Measurements from ENCODE around the gene NPLOC4.

The NPLOC4 gene

GRCh38 chr17:81655378-81656117, 18.6 kb upstream of the NPLOC4 start:
- no peaks in the 10 kb centered on the region for H3K9me3 ChIP-seq (ENCODE audit: low read length)
- H3K4me3 ChIP-seq (ENCODE audit: low read length), result no peak overlapping the region
- H3K36me3 ChIP-seq (ENCODE audit: insufficient read depth, low read length), result no peaks in the 10 kb centered on the region
- no peaks in the 10 kb centered on the region for H3K4me1 ChIP-seq (ENCODE audit: insufficient read depth, low read length)
- H3K27me3 ChIP-seq (ENCODE audit: insufficient read depth, low read length), result no peaks in the 10 kb centered on the region
- no peak overlapping the region for H2AFZ ChIP-seq (ENCODE audit: low read depth, low read length)

DNA sequence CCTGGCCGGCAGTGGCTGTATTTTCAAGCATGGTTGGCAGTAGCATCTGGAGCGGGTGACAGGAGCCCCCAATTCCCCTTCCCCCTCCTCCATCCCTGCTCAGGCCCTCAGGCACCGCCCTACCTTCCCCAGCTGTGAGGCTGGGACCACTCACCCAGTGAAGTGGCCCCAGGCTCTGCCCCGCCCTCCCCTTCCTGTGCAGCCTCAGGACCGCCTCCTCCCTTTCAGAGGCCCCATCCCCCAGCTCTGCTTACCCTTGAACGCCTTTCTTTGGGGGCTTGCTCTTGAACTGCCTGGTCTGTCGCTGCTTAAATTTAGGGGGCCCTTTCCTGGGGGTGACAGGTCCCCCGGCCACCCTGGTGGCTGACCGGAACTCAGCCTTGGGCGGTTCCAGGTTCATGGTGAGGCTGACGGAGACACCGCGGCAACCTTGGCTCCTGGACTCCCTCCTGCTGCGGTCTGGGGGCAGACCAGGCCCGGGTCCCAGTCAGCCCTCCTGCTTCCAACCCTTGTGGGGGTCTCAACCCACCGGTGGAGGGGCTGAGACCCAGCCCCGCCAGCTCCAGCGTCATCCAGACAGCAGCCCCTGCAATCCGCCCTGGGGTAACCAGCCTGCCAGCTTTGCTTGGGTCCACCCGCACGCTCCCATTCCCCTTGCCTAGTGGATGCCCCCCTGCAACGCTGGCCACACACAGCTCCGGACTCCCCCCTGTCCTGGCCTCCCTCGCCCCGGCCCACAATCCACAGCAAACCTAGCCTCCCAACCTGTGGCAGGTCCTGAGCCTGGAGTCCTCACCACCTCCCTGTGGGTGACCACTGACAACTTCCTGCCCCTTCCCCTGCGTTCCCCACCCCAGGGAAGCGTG, 16.2 kb upstream of the NPLOC4 start:
- H3K27me3 ChIP-seq (ENCODE audit: insufficient read depth, low read length), result peaks cover 6% of the 10 kb centered on the region
- H2AFZ ChIP-seq (ENCODE audit: low read depth, low read length), result no peak overlapping the region
- peaks cover 3% of the 10 kb centered on the region for H3K9me3 ChIP-seq (ENCODE audit: low read length)
- no peaks in the 10 kb centered on the region for H3K4me1 ChIP-seq (ENCODE audit: insufficient read depth, low read length)
- H3K4me3 ChIP-seq (ENCODE audit: low read length), result no peak overlapping the region
- no peaks in the 10 kb centered on the region for H3K36me3 ChIP-seq (ENCODE audit: insufficient read depth, low read length)

DNA sequence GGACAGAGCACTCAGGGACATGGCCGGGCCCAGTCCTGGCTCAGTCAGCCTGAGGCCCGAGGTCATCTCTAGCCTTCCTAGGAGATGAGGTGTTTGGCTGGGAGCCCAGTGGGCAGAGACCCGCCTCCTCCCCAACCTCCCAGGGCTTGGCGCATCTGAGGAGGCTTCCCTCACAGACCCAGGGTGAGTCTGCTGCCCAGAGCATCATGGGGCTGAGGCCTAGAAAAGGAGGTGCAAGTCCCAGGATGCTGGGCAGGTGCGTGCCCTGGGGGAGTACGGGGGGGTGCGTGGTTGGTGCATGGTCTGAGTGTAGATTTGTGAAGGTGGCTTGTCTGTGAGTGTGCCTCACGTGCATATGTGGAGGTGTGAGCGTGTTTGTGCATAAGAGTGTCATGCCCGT, 14.8 kb upstream of the NPLOC4 start:
- H3K9me3 ChIP-seq (ENCODE audit: low read length), result peaks cover 7% of the 10 kb centered on the region
- H2AFZ ChIP-seq (ENCODE audit: low read depth, low read length), result no peak overlapping the region
- H3K27me3 ChIP-seq (ENCODE audit: insufficient read depth, low read length), result peaks cover 17% of the 10 kb centered on the region
- no peak overlapping the region for H3K4me3 ChIP-seq (ENCODE audit: low read length)
- no peaks in the 10 kb centered on the region for H3K36me3 ChIP-seq (ENCODE audit: insufficient read depth, low read length)
- H3K4me1 ChIP-seq (ENCODE audit: insufficient read depth, low read length), result no peaks in the 10 kb centered on the region

GRCh38 chr17:81650951-81651350, 14.0 kb upstream of the NPLOC4 start:
- H3K9me3 ChIP-seq (ENCODE audit: low read length), result peaks cover 7% of the 10 kb centered on the region
- H3K4me1 ChIP-seq (ENCODE audit: insufficient read depth, low read length), result no peaks in the 10 kb centered on the region
- no peak overlapping the region for H3K4me3 ChIP-seq (ENCODE audit: low read length)
- peaks cover 18% of the 10 kb centered on the region for H3K27me3 ChIP-seq (ENCODE audit: insufficient read depth, low read length)
- no peaks in the 10 kb centered on the region for H3K36me3 ChIP-seq (ENCODE audit: insufficient read depth, low read length)
- H2AFZ ChIP-seq (ENCODE audit: low read depth, low read length), result no peak overlapping the region

DNA sequence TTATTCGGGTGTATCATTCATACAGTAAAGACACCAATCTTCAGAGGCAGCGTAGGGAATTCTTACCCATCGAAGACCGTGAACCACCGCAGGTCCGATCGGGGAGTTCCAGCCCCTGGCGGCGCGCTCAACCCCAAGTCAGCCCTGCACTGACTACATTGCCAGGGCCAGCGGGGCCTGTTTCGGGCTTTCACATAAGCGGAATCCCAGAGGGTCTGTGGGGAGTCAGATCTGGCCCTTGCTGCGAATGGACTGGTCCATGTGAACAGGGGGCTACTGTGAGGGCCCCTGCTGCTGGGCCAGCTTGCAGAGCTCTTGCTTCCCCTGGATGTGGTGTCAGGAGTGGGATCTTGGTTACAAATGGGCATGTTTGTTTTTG, 11.8 kb upstream of the NPLOC4 start:
- Histone ChIP-seq H3K4me3 (ENCODE audit: low read length) (no peak overlapping the region), H3K27me3 (ENCODE audit: insufficient read depth, low read length) (peaks cover 18% of the 10 kb centered on the region), H3K9me3 (ENCODE audit: low read length) (peaks cover 7% of the 10 kb centered on the region), H3K4me1 (ENCODE audit: insufficient read depth, low read length) (no peaks in the 10 kb centered on the region), H3K36me3 (ENCODE audit: insufficient read depth, low read length) (no peaks in the 10 kb centered on the region), H2AFZ (ENCODE audit: low read depth, low read length) (no peak overlapping the region)

GRCh38 chr17:81648013-81648706, 11.2 kb upstream of the NPLOC4 start:
- Histone ChIP-seq H3K27me3 (ENCODE audit: insufficient read depth, low read length) (peaks cover 18% of the 10 kb centered on the region), H2AFZ (ENCODE audit: low read depth, low read length) (no peak overlapping the region), H3K4me1 (ENCODE audit: insufficient read depth, low read length) (no peaks in the 10 kb centered on the region), H3K36me3 (ENCODE audit: insufficient read depth, low read length) (no peaks in the 10 kb centered on the region), H3K9me3 (ENCODE audit: low read length) (peaks cover 7% of the 10 kb centered on the region), H3K4me3 (ENCODE audit: low read length) (no peak overlapping the region)

GRCh38 chr17:81647640-81648012, 10.7 kb upstream of the NPLOC4 start:
- H3K4me1 ChIP-seq (ENCODE audit: insufficient read depth, low read length), result no peaks in the 10 kb centered on the region
- H3K36me3 ChIP-seq (ENCODE audit: insufficient read depth, low read length), result no peaks in the 10 kb centered on the region
- H3K9me3 ChIP-seq (ENCODE audit: low read length), result peaks cover 7% of the 10 kb centered on the region
- H3K27me3 ChIP-seq (ENCODE audit: insufficient read depth, low read length), result peaks cover 18% of the 10 kb centered on the region
- no peak overlapping the region for H2AFZ ChIP-seq (ENCODE audit: low read depth, low read length)
- H3K4me3 ChIP-seq (ENCODE audit: low read length), result no peak overlapping the region

DNA sequence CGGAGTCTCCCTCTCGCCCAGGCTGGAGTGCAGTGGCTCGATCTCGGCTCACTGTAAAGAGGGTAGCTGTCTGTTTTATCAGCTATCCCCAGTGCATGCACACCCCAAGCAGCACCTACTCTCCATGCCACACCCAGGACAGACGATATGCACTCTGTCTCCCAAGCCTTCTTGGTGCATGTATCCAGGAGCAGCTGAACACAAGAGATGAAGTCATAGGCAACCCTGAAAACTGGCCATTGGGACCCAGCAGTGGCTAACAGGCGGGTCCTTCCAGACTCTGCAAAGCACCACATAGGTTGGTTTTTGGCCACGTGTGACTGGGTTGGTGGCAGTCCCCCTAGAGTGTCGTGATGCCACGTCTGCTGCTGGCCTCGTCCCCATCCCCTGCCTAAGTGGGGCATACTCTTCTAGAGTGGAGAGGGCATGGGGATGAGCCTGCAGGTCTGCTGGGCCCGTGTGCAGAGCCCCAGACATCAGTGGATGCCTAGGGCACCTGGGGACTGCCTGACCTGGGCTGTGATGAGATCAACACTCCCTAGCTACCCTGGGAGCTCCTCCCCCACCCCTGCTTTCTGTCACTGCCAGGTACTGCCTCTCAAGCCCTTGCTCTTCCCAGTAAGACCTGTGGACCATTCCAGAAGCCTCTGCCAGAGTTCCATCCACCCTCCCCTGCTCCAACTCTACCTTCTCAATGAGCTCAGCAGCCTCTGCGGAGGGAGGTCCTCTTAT, 10.1 kb upstream of the NPLOC4 start:
- Histone ChIP-seq H3K4me3 (ENCODE audit: low read length) (no peak overlapping the region), H2AFZ (ENCODE audit: low read depth, low read length) (no peak overlapping the region), H3K9me3 (ENCODE audit: low read length) (peaks cover 7% of the 10 kb centered on the region), H3K27me3 (ENCODE audit: insufficient read depth, low read length) (peaks cover 18% of the 10 kb centered on the region), H3K4me1 (ENCODE audit: insufficient read depth, low read length) (no peaks in the 10 kb centered on the region), H3K36me3 (ENCODE audit: insufficient read depth, low read length) (no peaks in the 10 kb centered on the region)

DNA sequence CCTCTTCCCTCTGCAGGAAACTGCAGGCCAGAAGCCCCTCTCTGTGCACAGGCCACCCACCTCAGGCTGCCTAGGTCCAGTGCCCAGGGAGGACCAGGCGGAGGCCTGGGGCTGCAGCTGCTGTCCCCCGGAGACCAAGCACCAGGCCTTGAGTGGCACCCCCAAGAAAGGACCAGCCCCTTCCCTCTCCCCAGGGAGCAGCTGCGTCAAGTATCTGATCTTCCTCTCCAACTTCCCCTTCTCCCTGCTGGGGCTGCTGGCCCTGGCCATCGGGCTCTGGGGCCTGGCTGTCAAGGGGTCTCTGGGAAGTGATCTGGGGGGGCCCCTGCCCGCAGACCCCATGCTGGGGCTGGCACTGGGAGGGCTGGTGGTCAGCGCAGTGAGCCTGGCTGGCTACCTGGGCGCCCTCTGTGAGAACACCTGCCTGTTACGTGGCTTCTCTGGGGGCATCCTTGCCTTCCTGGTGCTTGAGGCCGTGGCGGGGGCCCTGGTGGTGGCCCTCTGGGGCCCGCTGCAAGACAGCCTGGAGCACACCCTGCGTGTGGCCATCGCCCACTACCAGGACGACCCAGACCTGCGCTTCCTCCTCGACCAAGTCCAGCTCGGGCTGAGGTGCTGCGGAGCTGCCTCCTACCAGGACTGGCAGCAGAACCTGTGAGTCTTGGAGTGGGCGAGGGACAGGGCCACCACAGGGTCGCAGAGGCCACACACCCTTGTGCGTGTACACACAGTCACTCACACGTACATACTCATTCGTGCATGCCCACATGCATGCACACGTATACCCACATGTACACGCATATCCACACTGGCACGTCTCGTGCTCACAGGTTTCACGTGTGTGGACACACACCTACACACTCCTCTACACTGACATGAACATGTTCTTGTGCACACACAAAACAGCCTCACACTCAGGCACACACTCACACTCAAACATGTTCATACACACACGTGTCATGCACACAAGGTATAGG, 8.4 kb upstream of the NPLOC4 start:
- no peak overlapping the region for H3K4me3 ChIP-seq (ENCODE audit: low read length)

DNA sequence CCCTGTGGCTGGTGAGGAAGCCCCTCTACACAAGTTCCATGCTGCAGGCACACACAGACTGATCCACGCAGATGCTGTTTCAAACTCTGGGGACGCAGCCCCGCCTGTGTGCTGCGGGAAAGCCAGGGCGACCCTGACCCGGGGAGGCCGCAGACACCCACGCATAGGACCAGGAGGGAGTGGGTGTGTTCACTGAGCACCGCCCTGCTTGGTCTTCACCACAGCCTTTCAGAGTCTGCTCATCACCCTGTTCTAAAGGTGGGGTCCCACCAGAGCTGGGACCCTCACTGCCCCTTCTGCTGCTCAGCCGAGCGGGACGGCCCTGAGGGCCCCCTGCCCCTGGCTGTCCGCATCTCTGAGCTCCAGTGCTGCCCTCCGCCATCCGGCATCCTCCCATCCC, 7.6 kb upstream of the NPLOC4 start:
- Histone ChIP-seq H3K27me3 (ENCODE audit: insufficient read depth, low read length) (peaks cover 18% of the 10 kb centered on the region), H2AFZ (ENCODE audit: low read depth, low read length) (no peak overlapping the region), H3K4me3 (ENCODE audit: low read length) (no peak overlapping the region), H3K4me1 (ENCODE audit: insufficient read depth, low read length) (no peaks in the 10 kb centered on the region), H3K9me3 (ENCODE audit: low read length) (peaks cover 7% of the 10 kb centered on the region), H3K36me3 (ENCODE audit: insufficient read depth, low read length) (no peaks in the 10 kb centered on the region)

More for the DNA sequence above, 8.4 kb upstream of the NPLOC4 start:
- no peaks in the 10 kb centered on the region for H3K36me3 ChIP-seq (ENCODE audit: insufficient read depth, low read length)
- H3K27me3 ChIP-seq (ENCODE audit: insufficient read depth, low read length), result peaks cover 18% of the 10 kb centered on the region
- H3K4me1 ChIP-seq (ENCODE audit: insufficient read depth, low read length), result no peaks in the 10 kb centered on the region
- H3K9me3 ChIP-seq (ENCODE audit: low read length), result peaks cover 7% of the 10 kb centered on the region
- no peak overlapping the region for H2AFZ ChIP-seq (ENCODE audit: low read depth, low read length)

GRCh38 chr17:81641825-81642489, 5.0 kb upstream of the NPLOC4 start:
- H3K36me3 ChIP-seq (ENCODE audit: insufficient read depth, low read length), result no peaks in the 10 kb centered on the region

More at GRCh38 chr17:81641825-81642489, 5.0 kb upstream of the NPLOC4 start:
- Histone ChIP-seq H3K9me3 (ENCODE audit: low read length) (no peaks in the 10 kb centered on the region), H2AFZ (ENCODE audit: low read depth, low read length) (no peak overlapping the region), H3K4me1 (ENCODE audit: insufficient read depth, low read length) (no peaks in the 10 kb centered on the region), H3K4me3 (ENCODE audit: low read length) (no peak overlapping the region), H3K27me3 (ENCODE audit: insufficient read depth, low read length) (peaks cover 4% of the 10 kb centered on the region)

All from neuron (in vitro differentiated cells).